ENCODE data around the gene KLHL26. TPM values are rescaled to one million over a fixed set of nuclear protein-coding genes. Genes with fewer than 3 reads are reported as not detected.

KLHL26 gene
- total RNA-seq, 2 experiments from 2014 or later, result 13.7 to 19.0 TPM

DNA sequence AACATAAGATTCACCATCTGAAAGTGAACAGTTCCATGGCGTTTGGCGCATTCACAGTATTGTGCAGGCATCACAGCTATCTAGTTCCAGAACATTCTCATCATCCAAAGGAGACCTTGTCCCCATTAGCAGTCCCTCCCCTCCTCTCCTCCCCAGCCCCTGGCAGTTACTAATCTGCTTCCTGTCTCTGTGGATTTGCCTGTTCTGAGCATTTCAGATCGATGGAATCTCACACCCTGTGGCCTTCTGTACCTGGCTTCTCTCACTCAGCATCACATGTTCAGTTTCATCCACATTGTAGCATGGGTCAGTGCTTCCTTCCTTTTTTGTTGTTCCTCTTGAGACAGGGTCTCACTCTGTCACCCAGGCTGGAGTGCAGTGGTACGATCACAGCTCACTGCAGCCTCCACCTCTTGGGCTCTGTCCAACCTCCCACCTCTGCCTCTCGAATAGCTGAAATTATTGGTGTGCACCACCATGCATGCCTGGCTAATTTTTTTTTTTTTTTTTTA lies 81.2 kb downstream of the KLHL26 start:
- ChIA-PET POLR2A (interaction anchor here (0.6 kb wide), 1 partner anchor 1754 kb away, joined by 4 read pairs; no protein-coding TSS in a partner anchor), CTCF (interaction anchor here (0.7 kb wide), 1 partner anchor 295 kb away, joined by 3 read pairs; no protein-coding TSS in a partner anchor)
- Mint-ChIP-seq H3K9me3 (no peaks in the 10 kb centered on the region), H3K4me1 (ENCODE audit: low read depth) (peaks cover 30% of the 10 kb centered on the region), H3K4me3 (no peak overlapping the region), H3K36me3 (ENCODE audit: low read depth) (peaks cover 11% of the 10 kb centered on the region), H3K27ac (no peak overlapping the region), H3K27me3 (no peaks in the 10 kb centered on the region)
- H3K27me3 ChIP-seq (ENCODE audit: control insufficient read depth in 1 of 2, insufficient read depth in 2 of 2, low read length in 2 of 2), result no peaks in the 10 kb centered on the region
- H3K27ac ChIP-seq (ENCODE audit: low read depth in 1 of 2, low read length in 2 of 2), result no peak overlapping the region
- no peak overlapping the region for H3K4me3 ChIP-seq (ENCODE audit: low read length)
- H3K9me3 ChIP-seq (ENCODE audit: control insufficient read depth in 1 of 2, insufficient read depth in 1 of 2, low read length in 2 of 2), result no peaks in the 10 kb centered on the region
- ATAC-seq (ENCODE audit: poor library complexity), result no peak
- TF ChIP-seq, protein P1, sequence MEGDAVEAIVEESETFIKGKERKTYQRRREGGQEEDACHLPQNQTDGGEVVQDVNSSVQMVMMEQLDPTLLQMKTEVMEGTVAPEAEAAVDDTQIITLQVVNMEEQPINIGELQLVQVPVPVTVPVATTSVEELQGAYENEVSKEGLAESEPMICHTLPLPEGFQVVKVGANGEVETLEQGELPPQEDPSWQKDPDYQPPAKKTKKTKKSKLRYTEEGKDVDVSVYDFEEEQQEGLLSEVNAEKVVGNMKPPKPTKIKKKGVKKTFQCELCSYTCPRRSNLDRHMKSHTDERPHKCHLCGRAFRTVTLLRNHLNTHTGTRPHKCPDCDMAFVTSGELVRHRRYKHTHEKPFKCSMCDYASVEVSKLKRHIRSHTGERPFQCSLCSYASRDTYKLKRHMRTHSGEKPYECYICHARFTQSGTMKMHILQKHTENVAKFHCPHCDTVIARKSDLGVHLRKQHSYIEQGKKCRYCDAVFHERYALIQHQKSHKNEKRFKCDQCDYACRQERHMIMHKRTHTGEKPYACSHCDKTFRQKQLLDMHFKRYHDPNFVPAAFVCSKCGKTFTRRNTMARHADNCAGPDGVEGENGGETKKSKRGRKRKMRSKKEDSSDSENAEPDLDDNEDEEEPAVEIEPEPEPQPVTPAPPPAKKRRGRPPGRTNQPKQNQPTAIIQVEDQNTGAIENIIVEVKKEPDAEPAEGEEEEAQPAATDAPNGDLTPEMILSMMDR (IDR thresholded peaks at IDR 0.05), result no peak
- peaks cover 9% of the 10 kb centered on the region for H3K36me3 ChIP-seq (ENCODE audit: insufficient read depth, low read length)
- DNase-seq, result no peak
- intact Hi-C loops (cut with DNase I, micrococcal nuclease), result no loop called here
- peaks cover 10% of the 10 kb centered on the region for H3K4me1 ChIP-seq (ENCODE audit: insufficient read depth, low read length)

DNA sequence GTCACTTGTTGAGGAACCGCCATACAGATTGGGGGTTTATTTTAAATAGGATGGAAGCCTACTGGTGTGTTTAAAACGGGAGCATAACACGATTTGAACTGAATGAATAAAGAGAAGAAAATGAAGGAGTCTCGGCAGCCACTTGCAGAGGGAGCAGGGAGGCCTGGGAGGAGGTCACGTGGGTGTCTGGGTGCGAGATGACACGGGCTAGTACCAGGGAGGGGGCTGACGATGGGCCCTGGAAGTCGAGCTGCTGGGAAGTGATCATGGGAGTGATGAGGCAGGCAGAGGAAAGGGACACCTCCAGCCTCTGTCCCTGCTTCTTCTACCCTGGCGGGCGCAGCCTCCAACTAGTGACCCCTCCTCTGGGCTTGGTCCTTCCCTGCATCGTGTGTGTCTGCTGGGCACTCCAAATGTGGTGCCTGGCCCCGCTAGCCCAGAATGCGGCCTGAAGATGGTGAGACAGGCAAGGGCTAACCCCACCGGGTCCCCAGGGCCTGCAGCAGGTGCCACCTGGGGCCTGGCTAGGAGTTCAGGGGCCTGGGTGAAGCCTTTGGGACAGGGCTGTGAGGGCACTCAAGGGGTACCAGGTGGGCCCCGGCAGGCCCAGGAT lies 82.1 kb downstream of the KLHL26 start:
- intact Hi-C loops (cut with DNase I, micrococcal nuclease), result no loop called here
- POLR2A ChIA-PET, result no interaction called here
- CTCF ChIA-PET, result no interaction called here
- DNase-seq (no peak), ATAC-seq (ENCODE audit: poor library complexity) (no peak)
- Mint-ChIP-seq H3K36me3 (ENCODE audit: low read depth) (peaks cover 11% of the 10 kb centered on the region), H3K4me3 (no peak overlapping the region), H3K9me3 (no peaks in the 10 kb centered on the region), H3K27me3 (no peaks in the 10 kb centered on the region), H3K4me1 (ENCODE audit: low read depth) (peaks cover 26% of the 10 kb centered on the region), H3K27ac (no peak overlapping the region)
- Histone ChIP-seq H3K27ac (ENCODE audit: low read depth in 1 of 2, low read length in 2 of 2) (no peak overlapping the region), H3K4me3 (ENCODE audit: low read length) (no peak overlapping the region), H3K27me3 (ENCODE audit: control insufficient read depth in 1 of 2, insufficient read depth in 2 of 2, low read length in 2 of 2) (no peaks in the 10 kb centered on the region), H3K4me1 (ENCODE audit: insufficient read depth, low read length) (peaks cover 10% of the 10 kb centered on the region), H3K36me3 (ENCODE audit: insufficient read depth, low read length) (peaks cover 12% of the 10 kb centered on the region), H3K9me3 (ENCODE audit: control insufficient read depth in 1 of 2, insufficient read depth in 1 of 2, low read length in 2 of 2) (no peaks in the 10 kb centered on the region)
- TF ChIP-seq, protein P1 (IDR thresholded peaks at IDR 0.05), result no peak

DNA sequence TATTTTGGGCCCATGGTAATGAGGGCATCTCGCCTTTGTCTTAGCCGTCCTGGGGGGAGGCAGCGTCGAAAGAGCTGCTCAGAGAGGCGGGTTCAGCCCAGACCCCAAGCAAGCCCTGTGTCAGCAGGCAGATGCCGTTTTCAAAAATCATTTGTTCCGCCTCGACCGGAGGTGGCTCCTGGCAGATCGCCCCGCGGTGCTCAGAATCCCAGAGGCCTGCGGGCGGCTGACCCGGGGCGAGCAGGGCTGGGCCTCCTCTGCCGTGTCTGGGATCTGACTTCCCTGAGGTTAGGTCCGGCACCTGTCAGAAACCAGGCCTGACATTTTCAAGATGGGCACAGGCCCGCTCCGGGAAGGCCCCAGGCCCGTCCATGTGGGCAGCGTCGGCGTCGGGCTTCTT lies 82.7 kb downstream of the KLHL26 start:
- DNase-seq, result peak in 1 of 14 experiments; percentile 12

More for the DNA sequence above, 82.7 kb downstream of the KLHL26 start:
- no peaks in the 10 kb centered on the region for H3K9me3 ChIP-seq (ENCODE audit: control insufficient read depth in 1 of 2, insufficient read depth in 1 of 2, low read length in 2 of 2)
- Mint-ChIP-seq H3K9me3 (no peaks in the 10 kb centered on the region), H3K27ac (no peak overlapping the region), H3K4me3 (no peak overlapping the region), H3K36me3 (ENCODE audit: low read depth) (peaks cover 11% of the 10 kb centered on the region), H3K27me3 (no peaks in the 10 kb centered on the region), H3K4me1 (ENCODE audit: low read depth) (peaks cover 26% of the 10 kb centered on the region)
- TF ChIP-seq, protein P1 (IDR thresholded peaks at IDR 0.05), result no peak
- peaks cover 10% of the 10 kb centered on the region for H3K4me1 ChIP-seq (ENCODE audit: insufficient read depth, low read length)
- ATAC-seq (ENCODE audit: poor library complexity), result no peak
- intact Hi-C loops (cut with DNase I, micrococcal nuclease), result no loop called here
- ChIA-PET POLR2A (no interaction called here), CTCF (no interaction called here)
- H3K27ac ChIP-seq (ENCODE audit: low read depth in 1 of 2, low read length in 2 of 2), result no peak overlapping the region
- H3K27me3 ChIP-seq (ENCODE audit: control insufficient read depth in 1 of 2, insufficient read depth in 2 of 2, low read length in 2 of 2), result no peaks in the 10 kb centered on the region
- H3K4me3 ChIP-seq (ENCODE audit: low read length), result no peak overlapping the region
- peaks cover 12% of the 10 kb centered on the region for H3K36me3 ChIP-seq (ENCODE audit: insufficient read depth, low read length)

Other genes starting within 250 kb of the KLHL26 start
- under 1 TPM; 0.82 to 0.92 TPM for gene LRRC25, start 239.4 kb upstream of the KLHL26 start, total RNA-seq
- gene SSBP4, start 217.6 kb upstream of the KLHL26 start, total RNA-seq, result 10 to 100 TPM; 44.0 to 50.9 TPM
- gene ISYNA1, start 198.9 kb upstream of the KLHL26 start, total RNA-seq, result 10 to 100 TPM; 34.1 to 41.3 TPM
- gene ELL, start 115.0 kb upstream of the KLHL26 start, total RNA-seq, result 10 to 100 TPM; 46.2 to 46.8 TPM
- 100 to 1,000 TPM; 147 to 152 TPM for gene FKBP8, start 93.5 kb upstream of the KLHL26 start, total RNA-seq
- gene KXD1, start 79.2 kb upstream of the KLHL26 start, total RNA-seq, result 10 to 100 TPM; 64.2 to 66.9 TPM
- gene UBA52, start 65.2 kb upstream of the KLHL26 start, total RNA-seq, result 1,000 to 10,000 TPM; 2,255 to 2,378 TPM
- 10 to 100 TPM; 88.4 to 88.9 TPM for gene REX1BD, start 48.2 kb upstream of the KLHL26 start, total RNA-seq
- gene CRLF1, start 30.2 kb upstream of the KLHL26 start, total RNA-seq, result not detected
- under 1 TPM; 0.25 to 0.27 TPM for gene TMEM59L, start 24.2 kb upstream of the KLHL26 start, total RNA-seq
- gene CRTC1, start 46.7 kb downstream of the KLHL26 start, total RNA-seq, result 10 to 100 TPM; 11.8 to 12.2 TPM
- not detected for gene COMP, start 154.3 kb downstream of the KLHL26 start, total RNA-seq
- gene UPF1, start 194.9 kb downstream of the KLHL26 start, total RNA-seq, result 100 to 1,000 TPM; 146 to 150 TPM